Measurements from ENCODE around the gene MAZ.

- TF ChIP-seq JUN (IDR thresholded peaks at IDR 0.05; ENCODE audit: borderline replicate concordance, insufficient read depth, insufficient read length, low read depth) (no peak), CTCF (IDR thresholded peaks at IDR 0.05; ENCODE audit: extremely low read depth in 1 of 2, insufficient read depth in 1 of 2, low read depth in 1 of 2, low read length in 2 of 2) (no peak), MAX (IDR thresholded peaks at IDR 0.05; ENCODE audit: insufficient read depth, insufficient read length) (no peak), POLR2A (IDR thresholded peaks at IDR 0.05; ENCODE audit: low read depth, low read length) (no peak), POLR2AphosphoS5 (IDR thresholded peaks at IDR 0.05; ENCODE audit: insufficient read depth, low read depth, low read length) (no peak), EZH2 (IDR thresholded peaks at IDR 0.05; ENCODE audit: borderline replicate concordance, low read depth, low read length, severe bottlenecking) (no peak), FOS (IDR thresholded peaks at IDR 0.05; ENCODE audit: borderline replicate concordance, insufficient read depth, low read length) (no peak), MYC (IDR thresholded peaks at IDR 0.05; ENCODE audit: low read depth, low read length) (no peak), GATA2 (IDR thresholded peaks at IDR 0.05; ENCODE audit: insufficient read depth, insufficient read length, low read depth, low read length) (no peak)
Observed at GRCh38 chr16:29831490-29831889, 25.2 kb downstream of the MAZ start.

All from endothelial cell of umbilical vein (primary cell).